Kasumi-1 (cell line): Measurements from ENCODE around the gene NME3.
"Not testable (repeated sequence)": the region's sequence is repeated elsewhere in the genome, so short reads cannot be mapped to it uniquely, and the experiment has no call there.

Experiments
- DNase-seq, 2 experiments: peaks; one replicate each; lab custom pipeline; 2025; lab: John Stamatoyannopoulos, UW

Gene NME3

DNA sequence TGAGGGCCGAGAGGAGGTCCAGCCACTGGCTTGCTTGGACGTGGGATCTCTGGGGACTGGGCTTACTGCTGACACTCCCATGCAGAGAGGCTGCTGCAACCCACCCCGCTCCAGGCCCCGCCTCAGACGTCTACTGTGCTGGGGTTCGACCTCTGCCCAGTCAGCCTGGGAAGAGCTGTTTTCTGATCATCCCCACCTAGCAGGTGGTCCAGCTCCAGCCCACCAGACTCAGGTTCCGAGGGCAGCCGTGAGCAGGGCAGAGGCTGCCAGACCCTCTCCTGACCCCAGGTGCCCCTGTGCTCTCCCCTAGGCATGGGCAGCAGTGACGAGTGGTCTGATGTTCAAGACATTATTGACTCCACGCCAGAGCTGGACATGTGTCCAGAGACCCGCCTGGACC, 23.4 kb downstream of the NME3 start:
- DNase-seq = no peak

DNA sequence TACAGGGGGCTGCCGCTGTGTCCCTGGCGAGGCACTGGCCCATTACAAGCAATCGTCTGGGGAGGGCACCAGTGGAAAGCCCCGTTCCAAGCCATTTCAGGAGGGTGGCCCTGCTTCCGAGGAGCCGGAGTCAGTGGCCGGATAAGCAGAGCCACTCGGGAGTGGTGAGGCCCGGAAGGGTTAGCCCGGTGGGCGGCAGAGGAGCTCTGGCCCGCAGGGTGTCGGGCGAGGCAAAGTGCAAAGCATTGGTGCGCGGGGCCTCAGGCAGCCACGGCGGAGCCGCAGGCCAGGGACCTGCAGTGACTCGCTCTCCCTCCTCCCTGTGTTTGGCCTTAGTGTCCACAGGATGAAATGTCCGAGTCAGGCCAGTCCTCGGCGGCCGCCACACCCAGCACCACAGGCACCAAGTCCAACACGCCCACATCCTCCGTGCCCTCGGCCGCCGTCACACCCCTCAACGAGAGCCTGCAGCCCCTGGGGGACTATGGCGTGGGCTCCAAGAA, 24.6 kb downstream of the NME3 start:
- no peak for DNase-seq

DNA sequence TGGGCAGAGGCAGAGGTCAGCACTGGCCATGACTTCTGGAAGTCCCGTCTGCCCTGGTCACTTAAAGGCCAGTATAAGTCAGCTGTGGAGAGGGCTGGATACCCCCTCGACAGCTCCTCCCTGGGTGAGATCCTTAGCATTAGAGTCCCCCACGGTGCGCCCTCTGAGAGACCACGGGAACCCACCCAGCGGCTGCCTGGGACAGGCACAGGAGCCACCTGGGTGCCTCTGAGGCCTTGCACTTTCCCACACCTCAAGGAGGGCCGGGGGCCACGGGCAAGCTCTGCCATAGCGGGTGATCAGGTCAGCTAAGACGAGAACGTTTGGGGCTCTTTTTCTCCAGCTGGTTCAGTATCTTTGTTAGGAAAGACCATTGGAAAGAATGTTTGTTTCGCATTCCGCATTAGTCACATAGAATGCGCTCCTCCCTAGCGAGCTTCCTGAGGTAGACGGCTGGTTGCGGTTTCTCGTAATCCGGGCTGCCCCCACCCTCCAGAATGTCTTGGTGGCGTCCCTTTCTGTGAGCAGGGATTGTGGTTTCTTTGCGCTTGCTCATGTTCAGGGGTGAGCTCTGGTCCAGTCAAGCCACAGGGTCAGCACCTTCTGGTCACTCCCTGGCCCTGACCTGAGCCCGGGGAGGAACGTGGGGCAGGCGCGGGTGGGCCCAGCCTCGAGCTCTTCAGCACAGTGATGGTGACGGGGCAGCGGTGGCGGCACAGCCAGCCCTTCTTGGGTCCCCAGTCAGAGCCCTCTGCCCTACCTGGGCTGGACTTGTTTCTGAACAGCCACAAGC, 25.2 kb downstream of the NME3 start:
- DNase-seq = no peak

DNA sequence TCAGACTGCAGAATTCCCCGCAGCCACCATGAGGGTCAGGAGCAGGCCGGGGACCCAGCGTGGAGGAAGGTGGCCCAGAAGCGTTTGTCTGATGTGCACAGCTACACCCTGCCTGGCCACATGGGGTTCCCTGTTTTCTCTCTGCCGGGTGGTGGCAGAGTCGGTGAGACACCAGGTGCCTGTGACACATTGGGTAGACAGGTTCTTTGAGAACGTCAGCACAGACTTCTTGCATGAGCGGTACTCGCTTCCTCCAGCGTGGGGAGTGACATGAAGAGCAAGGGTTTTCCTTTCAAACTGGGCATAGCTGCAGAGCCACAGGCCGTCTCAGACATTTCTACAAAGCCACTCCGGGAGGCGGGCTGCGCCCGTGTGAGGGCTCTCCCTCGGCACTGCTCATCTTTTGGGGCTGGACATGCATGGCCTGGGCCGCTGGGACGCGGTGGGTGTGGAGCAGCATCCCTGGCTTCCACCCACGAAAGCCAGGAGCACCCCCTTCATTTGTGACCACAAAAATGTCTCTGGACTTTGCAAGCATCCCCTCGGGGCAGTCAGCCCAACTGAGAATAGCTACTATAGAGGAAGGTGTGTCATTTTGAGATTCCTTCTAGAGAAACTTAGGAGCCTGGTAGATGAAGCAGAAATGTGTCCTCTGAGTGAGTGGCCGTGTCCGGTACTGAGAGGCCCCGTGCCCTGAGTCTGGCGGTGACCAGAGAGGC, 26.0 kb downstream of the NME3 start:
- no peak for DNase-seq

DNA sequence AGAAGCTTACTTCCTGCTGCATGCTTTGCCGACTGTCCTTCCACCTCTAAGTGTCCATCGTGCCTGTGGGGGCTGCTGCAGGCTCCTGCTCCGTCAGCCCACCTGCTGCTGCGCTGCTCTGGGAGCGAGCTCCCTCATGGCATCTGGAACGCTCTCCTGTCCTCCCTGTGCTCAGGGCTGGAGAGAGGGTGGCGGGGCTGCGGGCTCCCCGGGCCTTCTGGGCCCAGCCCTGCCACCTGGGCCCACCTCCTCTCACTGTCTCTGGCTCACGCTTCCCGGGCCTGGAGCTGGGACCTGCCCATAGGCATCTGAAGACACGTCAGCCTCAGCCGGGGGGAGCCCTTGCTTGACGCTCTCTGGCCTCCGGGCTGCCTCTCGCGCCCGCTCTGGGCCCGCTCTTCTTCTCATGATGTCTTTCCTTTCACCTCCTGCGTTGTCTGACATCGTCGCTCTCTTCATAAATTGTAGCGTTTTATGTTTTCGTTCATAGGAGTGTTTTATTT, 27.0 kb downstream of the NME3 start:
- DNase-seq = no peak

DNA sequence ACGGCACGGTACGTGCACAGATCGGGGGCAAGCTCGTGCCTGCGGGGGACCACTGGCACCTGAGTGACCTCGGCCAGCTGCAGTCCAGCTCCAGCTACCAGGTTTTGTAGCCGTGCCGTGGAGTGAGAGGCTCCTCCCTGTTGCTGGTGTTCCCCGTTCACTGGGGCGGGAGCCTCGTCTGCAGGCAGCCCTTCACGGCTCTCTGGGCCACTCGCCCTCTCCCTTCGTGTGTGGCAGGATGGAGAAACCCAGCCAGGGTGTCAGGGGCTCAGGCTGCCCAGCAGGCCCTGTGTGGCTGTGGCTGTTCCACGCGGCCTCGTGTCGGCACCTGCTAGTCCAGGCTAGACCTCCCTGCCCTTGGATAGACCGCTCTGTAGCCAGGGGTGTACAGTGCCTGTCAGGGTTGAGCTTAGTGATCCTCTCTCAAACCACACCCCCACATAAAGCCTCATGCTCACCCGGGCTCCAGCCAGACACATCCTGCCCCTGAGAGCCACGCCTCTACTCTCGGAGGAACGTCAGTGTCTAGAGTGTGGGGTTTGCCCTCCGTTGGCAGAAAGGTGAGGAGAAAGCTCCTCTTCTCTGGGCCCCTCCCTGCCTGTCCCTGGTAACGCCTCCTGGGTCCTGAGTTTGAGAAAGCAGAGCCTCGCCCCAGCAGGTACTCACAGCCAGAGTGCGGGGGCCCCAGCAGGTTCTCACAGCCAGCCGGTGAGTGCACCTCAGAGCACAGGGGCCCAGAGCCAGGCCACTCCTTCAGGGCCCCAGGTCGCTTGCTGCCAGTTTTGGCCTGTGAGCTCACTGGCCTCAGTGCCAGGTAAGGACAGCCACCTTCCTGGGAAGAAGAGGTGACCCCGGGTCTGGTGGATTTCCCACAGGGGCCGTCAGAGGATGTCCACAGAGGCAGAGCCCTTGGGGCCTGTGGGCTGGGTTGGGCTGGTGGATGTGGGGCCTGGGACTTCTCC, 27.7 kb downstream of the NME3 start:
- DNase-seq = no peak

DNA sequence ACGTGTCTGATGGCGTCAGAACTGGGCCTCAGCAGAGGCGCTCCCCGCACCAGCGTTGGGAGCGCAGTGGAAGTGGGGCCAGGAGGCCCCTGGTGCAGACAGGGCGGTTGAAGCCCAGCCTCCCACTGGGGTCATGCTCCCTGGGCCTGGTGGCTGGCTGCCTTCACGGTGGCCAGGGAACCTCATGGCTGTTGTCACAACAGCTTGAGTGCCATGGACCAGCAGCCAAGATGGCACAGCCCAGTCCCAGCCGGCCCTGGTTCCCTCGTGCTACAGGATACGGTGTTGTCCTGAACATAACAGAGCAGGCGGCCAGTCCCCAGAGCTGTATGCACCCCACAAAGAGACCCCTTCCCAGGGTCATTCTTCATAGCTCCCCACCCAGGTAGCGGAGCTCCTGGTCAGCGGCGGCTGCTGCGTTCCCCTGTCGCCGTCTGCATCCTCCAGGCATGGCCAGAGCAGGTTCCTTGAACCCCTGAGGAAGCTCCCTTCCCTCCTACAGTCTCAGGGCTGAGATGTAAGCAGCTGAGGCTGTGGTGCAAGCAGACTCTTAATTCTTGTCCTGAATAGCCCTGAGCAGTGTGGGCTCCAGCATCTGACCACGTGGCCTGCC, 29.7 kb downstream of the NME3 start:
- no peak for DNase-seq

DNA sequence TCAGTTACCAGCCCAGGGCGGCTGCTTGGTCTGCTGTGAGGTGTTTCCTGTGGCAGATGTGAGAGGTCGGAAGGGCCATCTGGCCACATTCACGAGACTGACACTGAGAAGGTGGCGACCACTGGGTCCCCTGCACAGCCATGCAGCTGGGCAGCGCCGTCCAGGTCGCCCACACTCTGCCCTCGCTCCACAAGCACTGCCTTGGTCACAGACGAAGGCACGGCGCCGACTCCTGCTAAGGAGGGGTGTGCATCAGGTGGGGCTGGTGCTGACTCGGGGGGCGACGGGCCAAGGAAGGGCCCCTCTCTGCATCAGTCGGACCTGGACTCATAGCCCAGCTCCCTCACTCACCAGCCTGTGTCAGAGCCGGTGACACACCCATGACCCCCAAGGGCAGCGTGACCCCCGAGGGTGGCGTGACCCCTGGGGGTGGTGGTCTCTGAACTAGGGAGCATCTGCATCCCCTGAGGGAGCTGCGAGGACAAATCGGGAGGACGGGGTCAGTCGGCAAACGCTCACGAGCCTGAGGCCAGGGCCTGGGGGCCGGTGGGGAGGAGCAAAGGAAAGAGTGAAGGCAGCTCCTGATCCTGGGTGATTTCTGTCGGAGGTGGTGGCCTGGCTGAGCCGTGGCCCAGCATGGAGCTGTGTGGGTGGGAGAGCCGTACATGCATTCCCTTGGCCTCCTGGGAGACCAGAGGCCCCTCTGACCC, 30.4 kb downstream of the NME3 start:
- no peak for DNase-seq

DNA sequence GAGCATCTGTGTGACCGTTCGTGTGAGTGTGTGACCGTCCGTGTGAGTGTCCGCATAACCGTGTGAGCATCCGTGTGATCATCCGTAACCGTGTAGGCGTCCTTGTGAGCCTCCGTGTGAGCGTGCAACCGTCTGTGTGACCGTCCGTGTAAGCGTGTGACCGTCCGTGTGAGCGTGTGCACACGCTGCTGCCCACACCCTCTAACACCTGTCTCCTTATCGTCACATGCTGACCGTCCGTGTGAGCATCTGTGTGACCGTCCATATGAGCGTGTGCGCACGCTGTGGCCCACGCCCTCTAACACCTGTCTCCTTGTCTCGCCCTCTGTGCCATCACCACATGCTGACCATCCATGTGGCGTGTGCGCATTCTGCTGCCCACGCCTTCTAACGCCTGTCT, 31.1 kb downstream of the NME3 start:
- DNase-seq = no peak

DNA sequence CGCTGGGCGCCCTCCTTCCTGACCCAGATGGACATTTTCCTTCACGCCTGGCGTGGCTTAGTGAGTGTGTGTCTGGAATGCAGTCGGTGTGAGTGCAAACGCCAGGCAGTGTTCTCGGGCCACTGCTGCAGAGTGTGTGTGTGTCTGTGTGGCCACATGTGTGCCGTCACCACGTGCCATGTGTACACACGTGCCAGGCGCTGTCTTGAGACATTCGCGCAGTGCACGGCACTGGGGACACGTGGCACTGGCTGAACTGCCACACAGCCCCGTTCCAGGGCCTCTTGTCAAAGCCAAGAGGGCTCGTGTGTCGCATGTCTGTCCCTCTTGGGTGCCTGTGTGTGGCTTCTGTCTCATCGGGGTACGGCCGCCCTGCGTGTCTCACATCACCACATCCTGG, 36.5 kb downstream of the NME3 start:
- no peak for DNase-seq

DNA sequence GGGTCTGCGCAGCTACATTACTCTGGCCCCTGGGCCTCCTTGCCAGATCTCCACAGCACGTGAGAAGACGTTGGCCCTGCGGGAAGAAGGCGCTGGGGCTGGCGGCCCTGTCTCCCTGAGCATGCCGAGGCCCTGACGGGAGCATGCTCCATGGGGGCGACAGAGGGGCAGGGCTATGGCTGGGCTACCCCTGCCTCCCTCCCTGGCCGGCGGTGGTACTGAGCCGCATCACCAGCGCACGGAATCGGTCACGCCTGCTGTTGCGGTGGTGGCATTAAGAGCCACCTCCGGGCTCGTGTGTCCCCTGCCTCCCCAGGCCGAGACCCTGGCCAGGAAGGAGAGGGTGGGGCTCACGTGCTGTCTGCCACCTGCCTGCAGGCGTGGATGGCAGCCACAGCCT, 37.2 kb downstream of the NME3 start:
- DNase-seq = no peak

DNA sequence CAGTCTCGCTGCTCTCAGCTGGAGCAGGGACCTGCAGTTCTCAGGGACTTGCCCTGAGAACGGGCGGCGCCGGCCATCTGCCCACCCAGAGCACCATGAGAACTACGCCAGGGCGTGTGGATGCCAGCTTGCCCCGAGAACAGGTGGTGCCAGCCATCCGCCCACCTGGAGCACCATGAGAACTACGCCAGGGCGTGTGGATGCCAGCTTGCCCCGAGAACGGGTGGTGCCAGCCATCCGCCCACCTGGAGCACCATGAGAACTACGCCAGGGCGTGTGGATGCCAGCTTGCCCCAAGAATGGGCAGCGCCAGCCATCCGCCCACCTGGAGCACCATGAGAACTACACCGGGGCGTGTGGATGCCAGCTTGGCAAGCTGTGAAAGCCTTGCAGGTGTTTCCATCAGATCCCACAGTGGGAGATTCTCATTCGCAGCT, 38.8 kb downstream of the NME3 start:
- not testable (repeated sequence) for DNase-seq

DNA sequence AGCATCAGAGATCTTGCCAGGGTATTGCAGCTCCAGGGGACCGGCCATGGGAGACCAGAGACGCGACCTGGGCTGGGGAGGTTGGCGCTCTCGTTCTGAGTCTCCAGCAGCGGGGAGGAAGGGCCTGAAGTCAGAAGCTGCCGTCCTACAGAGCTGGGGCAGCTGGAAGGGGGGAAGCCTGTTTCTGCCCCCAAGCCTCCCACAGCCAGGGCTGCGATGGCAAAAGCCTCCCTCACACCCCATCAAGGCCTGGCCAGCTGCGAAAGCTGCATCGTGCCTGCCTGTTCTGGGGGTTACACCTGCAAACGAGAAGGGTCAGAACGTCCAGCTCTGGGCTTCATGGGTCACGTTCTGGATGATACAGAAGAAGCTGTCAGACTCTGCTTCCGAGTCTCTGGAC, 39.3 kb downstream of the NME3 start:
- no peak for DNase-seq

DNA sequence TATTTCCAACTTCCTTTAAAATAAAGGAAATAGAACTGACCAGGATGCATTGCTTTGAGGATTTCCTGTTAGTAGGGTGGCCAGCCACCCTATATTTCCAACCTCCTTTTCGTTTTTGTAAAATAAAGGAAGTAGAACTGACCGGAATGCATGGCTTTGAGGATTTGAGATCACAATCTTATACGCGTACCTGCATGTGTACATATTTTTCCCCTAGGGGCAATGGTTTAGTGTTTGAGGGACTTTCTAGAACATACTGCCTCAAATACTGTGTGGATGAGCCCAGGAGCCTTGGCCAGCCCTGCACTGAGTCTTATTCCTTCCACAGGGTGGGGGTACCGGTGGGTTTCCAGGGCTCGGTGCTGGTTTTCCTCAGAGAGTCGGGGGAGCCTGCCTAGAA, 39.7 kb downstream of the NME3 start:
- no peak for DNase-seq

DNA sequence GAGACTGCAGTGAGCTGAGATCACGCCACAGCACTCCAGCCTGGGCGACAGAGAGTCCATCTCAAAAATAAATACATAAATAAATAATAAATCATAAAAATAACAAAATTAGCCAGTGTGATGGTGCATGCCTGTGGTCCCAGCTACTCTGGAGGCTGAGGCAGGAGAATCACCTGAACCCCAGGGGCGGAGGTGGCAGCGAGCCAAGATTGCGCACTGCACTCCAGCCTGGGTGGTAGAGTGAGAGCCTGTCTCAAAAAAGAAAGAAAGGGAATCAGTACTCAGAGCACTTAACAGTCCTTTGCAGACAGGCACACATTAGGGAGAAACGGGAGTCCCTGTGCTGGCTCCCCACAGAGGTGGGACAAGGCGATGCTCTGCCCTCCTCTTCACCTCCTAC, 40.3 kb downstream of the NME3 start:
- DNase-seq = no peak

DNA sequence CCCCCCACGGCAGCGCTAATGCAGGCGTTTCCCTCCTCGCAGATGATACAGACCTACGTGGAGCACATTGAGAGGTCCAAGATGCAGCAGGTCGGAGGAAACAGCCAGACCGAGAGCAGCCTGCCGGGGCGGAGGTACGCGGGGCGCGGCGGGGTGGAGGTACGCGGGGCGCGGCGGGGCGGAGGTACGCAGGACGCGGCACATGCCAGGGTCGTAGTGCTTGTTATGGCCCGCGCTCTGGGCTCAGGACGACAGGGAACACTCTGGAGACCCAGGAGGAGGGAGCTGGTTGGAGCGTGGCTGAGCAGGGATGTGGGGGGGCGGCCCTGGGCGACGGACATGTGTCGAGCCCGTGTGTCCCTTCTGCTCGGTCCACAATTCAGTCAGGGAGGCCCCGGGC, 41.9 kb downstream of the NME3 start:
- DNase-seq = no peak

DNA sequence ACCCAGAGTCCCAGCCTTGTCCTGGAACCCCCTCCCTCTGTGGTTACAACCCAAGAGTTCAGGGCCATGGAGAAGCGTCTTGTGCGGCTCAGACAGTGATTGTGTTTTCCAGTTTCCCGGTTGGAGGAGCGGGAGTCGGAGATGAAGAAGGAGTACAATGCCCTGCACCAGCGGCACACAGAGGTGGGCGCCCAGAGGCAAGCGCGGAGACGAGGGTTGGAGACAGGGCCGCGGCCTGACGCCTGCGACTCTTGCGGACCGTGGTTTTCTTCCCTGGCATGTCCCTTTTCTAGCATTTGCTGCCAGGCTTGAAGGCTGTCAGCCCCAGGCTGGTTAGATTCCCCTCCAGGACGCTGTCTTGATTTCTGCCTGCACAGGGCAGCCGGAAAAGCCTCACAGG, 42.3 kb downstream of the NME3 start:
- no peak for DNase-seq

DNA sequence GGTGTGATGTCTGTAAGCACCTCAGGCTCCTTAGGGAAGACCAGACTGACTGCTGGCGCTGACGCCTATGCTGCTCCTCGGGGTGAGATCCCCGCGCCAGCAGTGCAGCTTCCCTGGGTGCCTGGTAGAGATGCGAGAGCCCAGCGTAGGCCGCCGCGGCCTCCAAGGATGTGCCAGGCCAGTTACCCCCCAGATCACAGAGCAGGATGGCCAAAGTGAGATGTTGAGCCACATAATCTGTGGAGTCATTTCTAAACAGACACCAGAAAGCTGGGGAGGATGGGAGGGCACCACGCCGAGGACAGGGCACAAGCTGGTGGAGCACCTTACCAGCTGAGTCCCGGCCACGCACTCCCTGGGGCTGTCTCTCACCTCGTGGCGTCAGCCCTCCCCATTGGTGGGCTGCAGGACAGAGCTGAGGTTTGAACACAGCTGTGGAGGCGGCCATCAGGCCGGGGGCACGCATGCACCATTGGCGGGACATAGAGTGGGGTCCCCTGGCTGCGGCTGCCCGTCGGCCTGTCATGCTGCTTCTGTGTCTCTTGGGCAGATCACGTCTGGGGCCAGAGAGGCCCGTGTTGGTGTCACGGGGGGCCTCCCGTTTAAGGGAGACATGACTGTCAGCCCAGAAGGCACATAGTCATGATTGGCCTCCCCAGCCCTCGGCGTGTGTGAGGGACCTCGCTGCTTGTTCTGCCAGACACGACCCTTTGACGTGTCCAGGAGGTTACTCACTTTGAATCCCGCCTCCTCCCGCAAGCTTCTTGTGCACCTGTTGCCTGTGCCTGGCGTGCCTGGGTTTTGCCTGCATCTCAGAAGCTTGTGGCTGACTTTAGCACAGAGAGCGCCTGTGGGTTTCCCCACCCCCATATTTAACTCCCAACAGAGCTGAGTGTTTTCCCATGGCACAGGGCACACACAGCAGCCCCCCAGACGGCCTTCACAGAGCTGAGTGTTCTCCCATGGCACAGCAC, 43.4 kb downstream of the NME3 start:
- DNase-seq = no peak

DNA sequence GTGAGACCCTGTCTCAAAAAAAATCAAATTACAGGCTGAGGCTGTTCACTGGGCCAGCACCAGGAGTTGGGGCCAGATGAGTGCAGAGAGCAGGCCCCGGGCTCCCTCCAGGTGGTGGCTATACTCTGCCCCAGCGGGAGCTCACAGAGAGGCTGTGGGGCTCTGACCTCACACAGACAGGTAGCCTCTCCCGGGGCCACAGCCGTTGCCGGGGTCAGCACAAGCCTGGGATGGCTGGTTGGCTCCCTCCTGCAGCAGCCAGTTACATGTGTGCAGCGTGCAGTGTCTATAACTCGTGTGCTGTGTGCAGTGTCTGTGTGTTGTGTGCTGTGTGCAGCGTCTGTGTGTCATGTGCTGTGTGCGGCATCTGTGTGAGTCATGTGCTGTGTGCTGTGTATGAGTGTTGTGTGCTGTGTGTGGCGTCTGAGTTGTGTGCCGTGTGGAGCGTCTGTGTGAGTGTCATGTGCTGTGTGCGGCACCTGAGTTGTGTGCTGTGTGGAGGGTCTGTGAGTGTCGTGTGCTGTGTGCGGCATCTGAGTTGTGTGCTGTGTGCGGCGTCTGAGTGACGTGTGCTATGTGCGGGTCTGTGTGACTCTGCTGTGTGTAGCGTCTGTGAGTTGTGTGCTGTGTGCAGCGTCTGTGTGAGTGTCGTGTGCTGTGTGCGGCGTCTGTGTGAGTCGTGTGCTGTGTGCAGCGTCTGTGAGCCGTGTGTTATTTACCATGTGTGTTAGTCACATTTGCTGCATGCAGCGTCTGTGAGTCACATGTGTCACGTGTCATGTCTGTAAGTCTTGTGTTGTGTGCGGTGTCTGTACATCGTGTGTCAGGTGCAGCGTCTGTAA, 44.5 kb downstream of the NME3 start:
- no peak for DNase-seq
